Small intestine (tissue), 7 donors: ENCODE measurements around the gene GIT2. TPM values are rescaled to one million over a fixed set of nuclear protein-coding genes. Genes with fewer than 3 reads are reported as not detected.

Experiments used
- DNase-seq, 2 donors: peaks; one replicate each; pipeline versions ENCODE4 v3.0.0 to v3.0.0-alpha.2; 2013
- FAIRE-seq: peaks from 2 replicates; lab custom pipeline; 2012; peaks lifted over from hg19 to GRCh38; lab: Jason Lieb, UNC
- H3K27ac ChIP-seq, 3 donors: one replicate each; pipeline ENCODE4 v1.5.1; 2013; ENCODE audit warnings: low read length in 2 of 3, mild to moderate bottlenecking in 2 of 3, control low read depth in 1 of 3, inconsistent platforms in 1 of 3, low read depth in 1 of 3, moderate library complexity in 1 of 3
- H3K27me3 ChIP-seq, 3 donors: one replicate each; pipeline ENCODE4 v1.6.1; 2013; ENCODE audit warnings: low read length in 3 of 3, inconsistent platforms in 1 of 3; ENCODE audit not compliant: control insufficient read depth in 3 of 3, insufficient read depth in 3 of 3
- H3K36me3 ChIP-seq, 3 donors: one replicate each; pipeline ENCODE4 v1.6.1; 2013; ENCODE audit warnings: low read length in 3 of 3, inconsistent platforms in 1 of 3, low read depth in 1 of 3, mild to moderate bottlenecking in 1 of 3, moderate library complexity in 1 of 3; ENCODE audit not compliant: control insufficient read depth in 3 of 3, insufficient read depth in 2 of 3
- H3K4me1 ChIP-seq, 3 donors: one replicate each; pipeline ENCODE4 v1.6.1; 2013; ENCODE audit warnings: low read length in 2 of 3, inconsistent platforms in 1 of 3, low read depth in 1 of 3, mild to moderate bottlenecking in 1 of 3, moderate library complexity in 1 of 3; ENCODE audit not compliant: control insufficient read depth in 3 of 3, insufficient read depth in 2 of 3
- H3K4me3 ChIP-seq, 3 donors: one replicate each; pipeline ENCODE4 v1.5.1; 2013; ENCODE audit warnings: low read length in 3 of 3, control low read depth in 1 of 3, inconsistent platforms in 1 of 3, low read depth in 1 of 3, mild to moderate bottlenecking in 1 of 3, moderate library complexity in 1 of 3
- H3K9me3 ChIP-seq, 2 donors: one replicate each; pipeline ENCODE4 v1.6.1; 2013; ENCODE audit warnings: low read depth in 1 of 2, low read length in 1 of 2; ENCODE audit not compliant: control insufficient read depth in 2 of 2, insufficient read depth in 1 of 2
- WGBS, 3 donors: extraction: QIAGEN DNeasy Blood & Tissue Kit; methylation state at CpG; one replicate each; pipeline ENCODE4 v1.1.7; 2013; 5-methylcytosine and 5-hydroxymethylcytosine counted together
- polyA plus RNA-seq, 4 donors: library from polyadenylated mRNA; stranded (reverse) in 3 of 4; unstranded in 1 of 4; fragments of 200-250 nt in 3 of 4; fragments of 120-200 nt in 1 of 4; gene quantifications; one replicate each; pipeline versions ENCODE4 v1.2.1 to v1.2.3, GENCODE V29; 2013
- donor health status: healthy with polysubstance abuse.
- donor health status: control.
- donor health status: control.
- donor health status: Bipolar disorder and iron deficiency.
- donor health status: healthy.

Gene GIT2
- polyA plus RNA-seq, 4 donors: 7.0 to 32.6 (median 9.0) TPM

- FAIRE-seq (no peak), DNase-seq (peak in 1 of 2 donors; percentile 57)
- Histone ChIP-seq H3K4me3 (no peak overlapping the region), H3K27ac (peak overlapping the region in 1 of 3 donors; percentile 32), H3K36me3 (peaks cover 0 to 34% (median 8%) of the 10 kb centered on the region in 3 donors), H3K4me1 (peaks cover 0 to 9% (median 4%) of the 10 kb centered on the region in 3 donors), H3K9me3 (no peaks in the 10 kb centered on the region), H3K27me3 (no peaks in the 10 kb centered on the region)
- WGBS, 3 donors: 30 to 61% (median 47%) methylated on average over 4 of the region's 4 CpGs
Observed at GRCh38 chr12:109963743-109964429, 32.3 kb downstream of the GIT2 start.

- no peak overlapping the region for H3K4me3 ChIP-seq
- no peak for DNase-seq
- WGBS, 3 donors: 81 to 100% (median 89%) methylated on average over 1 of the region's 1 CpG
- H3K4me1 ChIP-seq: peaks cover 0 to 9% (median 4%) of the 10 kb centered on the region in 3 donors
- no peak for FAIRE-seq
- H3K36me3 ChIP-seq: peaks cover 0 to 30% (median 8%) of the 10 kb centered on the region in 3 donors
- H3K9me3 ChIP-seq: no peaks in the 10 kb centered on the region
- H3K27ac ChIP-seq: no peak overlapping the region
- H3K27me3 ChIP-seq: no peaks in the 10 kb centered on the region
Observed at GRCh38 chr12:109963330-109963729, 32.8 kb downstream of the GIT2 start.

GRCh38 chr12:109962398-109962797, 33.8 kb downstream of the GIT2 start:
- DNase-seq (no peak), FAIRE-seq (no peak)
- Histone ChIP-seq H3K27ac (no peak overlapping the region), H3K9me3 (no peaks in the 10 kb centered on the region), H3K4me3 (no peak overlapping the region), H3K36me3 (peaks cover 2 to 36% (median 8%) of the 10 kb centered on the region in 3 donors), H3K27me3 (no peaks in the 10 kb centered on the region), H3K4me1 (peaks cover 0 to 9% (median 4%) of the 10 kb centered on the region in 3 donors)
- WGBS, 3 donors: 63 to 69% (median 66%) methylated on average over 3 of the region's 3 CpGs

- peaks cover 0 to 5% (median 4%) of the 10 kb centered on the region in 3 donors for H3K4me1 ChIP-seq
- H3K4me3 ChIP-seq: no peak overlapping the region
- WGBS, 3 donors: 26 to 59% (median 30%) methylated on average over 6 of the region's 6 CpGs
- FAIRE-seq (no peak), DNase-seq (peak in 1 of 2 donors; percentile 74)
- H3K9me3 ChIP-seq: no peaks in the 10 kb centered on the region
- H3K27me3 ChIP-seq: no peaks in the 10 kb centered on the region
- peak overlapping the region in 1 of 3 donors; percentile 13 for H3K27ac ChIP-seq
- H3K36me3 ChIP-seq: peaks cover 2 to 39% (median 8%) of the 10 kb centered on the region in 3 donors
Observed at GRCh38 chr12:109961612-109962011, 34.6 kb downstream of the GIT2 start.

- H3K27ac ChIP-seq: peak overlapping the region in 1 of 3 donors; percentile 13
Observed at GRCh38 chr12:109961201-109961600, 35.0 kb downstream of the GIT2 start.

GRCh38 chr12:109959411-109960093, 36.6 kb downstream of the GIT2 start:
- Histone ChIP-seq H3K27ac (no peak overlapping the region), H3K4me1 (no peaks in the 10 kb centered on the region), H3K4me3 (no peak overlapping the region), H3K9me3 (no peaks in the 10 kb centered on the region), H3K27me3 (no peaks in the 10 kb centered on the region), H3K36me3 (peaks cover 5 to 39% (median 8%) of the 10 kb centered on the region in 3 donors)
- FAIRE-seq: no peak
- peak in 1 of 2 donors; percentile 30 for DNase-seq
- WGBS, 3 donors: 87 to 90% (median 89%) methylated on average over 8 of the region's 8 CpGs

More at GRCh38 chr12:109961201-109961600, 35.0 kb downstream of the GIT2 start:
- Histone ChIP-seq H3K27me3 (no peaks in the 10 kb centered on the region), H3K9me3 (no peaks in the 10 kb centered on the region), H3K4me3 (no peak overlapping the region), H3K36me3 (peaks cover 3 to 37% (median 9%) of the 10 kb centered on the region in 3 donors), H3K4me1 (peaks cover 0 to 4% (median under 1%) of the 10 kb centered on the region in 3 donors)
- FAIRE-seq (no peak), DNase-seq (no peak)
- WGBS, 3 donors: 75 to 79% (median 77%) methylated on average over 14 of the region's 14 CpGs

- WGBS, 3 donors: 85 to 94% (median 89%) methylated on average over 7 of the region's 7 CpGs
- DNase-seq: no peak
- Histone ChIP-seq H3K27me3 (no peaks in the 10 kb centered on the region), H3K36me3 (peaks cover 8 to 42% (median 8%) of the 10 kb centered on the region in 3 donors), H3K4me1 (peaks cover 0 to 3% (median 0%) of the 10 kb centered on the region in 3 donors), H3K9me3 (no peaks in the 10 kb centered on the region), H3K4me3 (no peak overlapping the region), H3K27ac (no peak overlapping the region)
- no peak for FAIRE-seq
Observed at GRCh38 chr12:109958374-109958773, 37.8 kb downstream of the GIT2 start.

GRCh38 chr12:109953656-109954055, 42.5 kb downstream of the GIT2 start:
- FAIRE-seq (no peak), DNase-seq (no peak)
- WGBS, 3 donors: 69 to 90% (median 82%) methylated on average over 5 of the region's 5 CpGs
- Histone ChIP-seq H3K4me3 (no peak overlapping the region), H3K27me3 (no peaks in the 10 kb centered on the region), H3K36me3 (peaks cover 15 to 50% (median 22%) of the 10 kb centered on the region in 3 donors), H3K4me1 (peaks cover 0 to 26% (median 0%) of the 10 kb centered on the region in 3 donors), H3K27ac (no peak overlapping the region), H3K9me3 (no peaks in the 10 kb centered on the region)
